CD14-positive monocyte (primary cell): Measurements from ENCODE around the gene RBM15. TPM values are rescaled to one million over a fixed set of nuclear protein-coding genes. Genes with fewer than 3 reads are reported as not detected.

Experiments used
- DNase-seq, 3 donors: peaks; one replicate each; pipeline ENCODE4 v3.0.0-alpha.2; 2011 to 2022
- H2AFZ ChIP-seq: 2 replicates; pipeline ENCODE4 v1.6.0; 2012; ENCODE audit warnings: mild to moderate bottlenecking, low read depth, low read length, inconsistent platforms; ENCODE audit not compliant: insufficient read depth, poor library complexity, severe bottlenecking
- H3K27ac ChIP-seq, 2 donors: 1 replicate in 1 of 2; 2 replicates in 1 of 2; pipeline ENCODE4 v1.5.1; 2012 to 2013; ENCODE audit warnings: low read length in 2 of 2, control low read depth in 1 of 2, inconsistent platforms in 1 of 2, low read depth in 1 of 2, mild to moderate bottlenecking in 1 of 2
- H3K27me3 ChIP-seq, 2 donors: one replicate each; pipeline versions ENCODE4 v1.6.0 to v1.6.1; 2011 to 2013; ENCODE audit warnings: low read length in 2 of 2; ENCODE audit not compliant: control insufficient read depth in 2 of 2, insufficient read depth in 2 of 2
- H3K36me3 ChIP-seq, 2 donors: replicated peaks in 1 of 2; 1 replicate in 1 of 2; 2 replicates in 1 of 2; pipeline versions ENCODE4 v1.5.1 to v1.6.1; 2012 to 2013; ENCODE audit warnings: low read length in 2 of 2, control low read depth in 1 of 2, inconsistent platforms in 1 of 2, mild to moderate bottlenecking in 1 of 2; ENCODE audit not compliant: insufficient read depth in 2 of 2, control insufficient read depth in 1 of 2
- H3K4me1 ChIP-seq, 2 donors: 1 replicate in 1 of 2; 2 replicates in 1 of 2; pipeline versions ENCODE4 v1.5.1 to v1.6.1; 2012 to 2013; ENCODE audit warnings: low read length in 2 of 2, control low read depth in 1 of 2, inconsistent platforms in 1 of 2, mild to moderate bottlenecking in 1 of 2, moderate library complexity in 1 of 2; ENCODE audit not compliant: insufficient read depth in 2 of 2, control insufficient read depth in 1 of 2
- H3K4me2 ChIP-seq: replicated peaks from 2 replicates; pipeline ENCODE3; 2012; ENCODE audit warnings: low read length, moderate library complexity, mild to moderate bottlenecking; ENCODE audit not compliant: poor library complexity, severe bottlenecking; ENCODE audit errors: extremely low read depth
- H3K4me3 ChIP-seq, 3 experiments: fragments of 200-600 bp in 1 of 3; sonication (generic) in 1 of 3; replicated peaks in 1 of 3; 1 replicate in 2 of 3; 2 replicates in 1 of 3; pipeline ENCODE4 v1.5.1; 2011 to 2013; ENCODE audit warnings: low read length in 3 of 3, mild to moderate bottlenecking in 3 of 3, control low read depth in 2 of 3, low read depth in 2 of 3, inconsistent platforms in 1 of 3, moderate library complexity in 1 of 3
- H3K79me2 ChIP-seq: 2 replicates; pipeline ENCODE4 v1.6.0; 2012; ENCODE audit warnings: mild to moderate bottlenecking, control low read depth, inconsistent platforms, low read length, moderate library complexity; ENCODE audit not compliant: insufficient read depth
- H3K9ac ChIP-seq: 2 replicates; pipeline ENCODE4 v1.6.0; 2017; ENCODE audit warnings: low read length, mild to moderate bottlenecking; ENCODE audit not compliant: insufficient read depth, poor library complexity, severe bottlenecking
- H3K9me3 ChIP-seq, 2 donors: replicated peaks in 1 of 2; 1 replicate in 1 of 2; 2 replicates in 1 of 2; pipeline versions ENCODE4 v1.5.1 to v1.6.1; 2012 to 2013; ENCODE audit warnings: low read length in 2 of 2, control low read depth in 1 of 2; ENCODE audit not compliant: control insufficient read depth in 1 of 2, insufficient read depth in 1 of 2
- H4K20me1 ChIP-seq: 2 replicates; pipeline ENCODE4 v1.6.0; 2012; ENCODE audit warnings: mild to moderate bottlenecking, low read length, control low read depth, moderate library complexity; ENCODE audit not compliant: insufficient read depth
- H3K27ac Mint-ChIP-seq, 7 donors: one replicate each; pipeline ENCODE4 v1.8.0; 2020; ENCODE audit warnings: mild to moderate bottlenecking in 7 of 7, mixed read lengths in 7 of 7, moderate library complexity in 6 of 7, inconsistent platforms in 2 of 7
- H3K27me3 Mint-ChIP-seq, 3 donors: one replicate each; pipeline ENCODE4 v1.8.0; 2021 to 2022; ENCODE audit warnings: low read depth in 3 of 3, mild to moderate bottlenecking in 3 of 3, mixed read lengths in 3 of 3, moderate library complexity in 3 of 3, inconsistent platforms in 1 of 3
- H3K36me3 Mint-ChIP-seq, 2 donors: one replicate each; pipeline ENCODE4 v1.8.0; 2020; ENCODE audit warnings: mixed read lengths in 2 of 2, inconsistent platforms in 1 of 2, mild to moderate bottlenecking in 1 of 2
- H3K4me1 Mint-ChIP-seq: one replicate; pipeline ENCODE4 v1.8.0; 2020; ENCODE audit warnings: mild to moderate bottlenecking, mixed read lengths
- H3K4me3 Mint-ChIP-seq, 2 donors: one replicate each; pipeline ENCODE4 v1.8.0; 2020; ENCODE audit warnings: mild to moderate bottlenecking in 2 of 2, mixed read lengths in 2 of 2, moderate library complexity in 1 of 2
- H3K9me3 Mint-ChIP-seq, 7 donors: one replicate each; pipeline ENCODE4 v1.8.0; 2020 to 2022; ENCODE audit warnings: mixed read lengths in 7 of 7, mild to moderate bottlenecking in 6 of 7, moderate library complexity in 6 of 7, inconsistent platforms in 2 of 7
- CTCF ChIP-seq: fragments of 200-600 bp; IDR thresholded peaks from one replicate; pipeline ENCODE4 v1.8.0; 2022; ENCODE audit warnings: antibody characterized with exemption, mild to moderate bottlenecking
- WGBS: methylation state at CpG from one replicate; pipeline ENCODE4 v1.1.5; 2013; ENCODE audit warnings: missing lambda C conversion rate; ENCODE audit not compliant: insufficient coverage; 5-methylcytosine and 5-hydroxymethylcytosine counted together
- intact Hi-C, 2 donors: fragments of 100-400 bp; cut with micrococcal nuclease; formaldehyde crosslinking; loops; one replicate each; pipeline versions ENCODE4 v1.15.0 to v1.15.1; 2023
- polyA plus RNA-seq, 3 donors: library from polyadenylated mRNA; depleted of rRNA in 1 of 3; unstranded in 2 of 3; stranded (reverse) in 1 of 3; fragments of 300-500 nt in 2 of 3; fragments of >200 nt in 1 of 3; fragmentation: Illumina TruSeq in 2 of 3; gene quantifications; 1 replicate in 2 of 3; 2 replicates in 1 of 3; pipeline ENCODE4 v1.2.3, GENCODE V29; 2012 to 2021

RBM15 gene
- polyA plus RNA-seq, 3 donors = 6.7 to 16.8 (median 7.5) TPM

GRCh38 chr1:110356379-110356778 is 17.2 kb downstream of the RBM15 start:
- Mint-ChIP-seq H3K4me3 (no peak overlapping the region), H3K36me3 (peaks cover 15 to 38% of the 10 kb centered on the region in 2 donors), H3K27me3 (no peaks in the 10 kb centered on the region), H3K4me1 (peaks cover 10% of the 10 kb centered on the region), H3K9me3 (peaks cover 0 to 2% (median 0%) of the 10 kb centered on the region in 7 donors), H3K27ac (peak overlapping the region in 2 of 7 donors; percentile 6 to 57)
- H3K27me3 ChIP-seq = no peaks in the 10 kb centered on the region
- no peak overlapping the region for H3K4me2 ChIP-seq
- TF ChIP-seq CTCF = no peak
- H2AFZ ChIP-seq = no peak overlapping the region
- intact Hi-C loops = no loop called here
- WGBS = 100% methylated on average over 1 of the region's 2 CpGs
- H3K9ac ChIP-seq = no peak overlapping the region
- H3K79me2 ChIP-seq = peaks cover 99% of the 10 kb centered on the region
- peaks cover 5 to 10% of the 10 kb centered on the region in 2 donors for H3K4me1 ChIP-seq
- no peak for DNase-seq
- peaks cover 17 to 54% of the 10 kb centered on the region in 2 donors for H3K36me3 ChIP-seq
- no peaks in the 10 kb centered on the region for H3K9me3 ChIP-seq
- H3K4me3 ChIP-seq = no peak overlapping the region
- H4K20me1 ChIP-seq = peaks cover 10% of the 10 kb centered on the region
- peak overlapping the region in 1 of 2 donors; percentile 33 for H3K27ac ChIP-seq

GRCh38 chr1:110360431-110360830 is 21.3 kb downstream of the RBM15 start:
- Histone ChIP-seq H2AFZ (no peak overlapping the region), H3K4me3 (no peak overlapping the region), H3K36me3 (peaks cover 35 to 65% of the 10 kb centered on the region in 2 donors), H3K4me2 (no peak overlapping the region), H3K4me1 (peaks cover 5 to 10% of the 10 kb centered on the region in 2 donors), H3K9me3 (no peaks in the 10 kb centered on the region), H3K27me3 (no peaks in the 10 kb centered on the region), H3K79me2 (peaks cover 91% of the 10 kb centered on the region), H3K27ac (peak overlapping the region in 1 of 2 donors; percentile 13), H4K20me1 (no peaks in the 10 kb centered on the region), H3K9ac (no peak overlapping the region)
- intact Hi-C loops = no loop called here
- Mint-ChIP-seq H3K9me3 (peaks cover 0 to 2% (median 0%) of the 10 kb centered on the region in 7 donors), H3K36me3 (peaks cover 25 to 53% of the 10 kb centered on the region in 2 donors), H3K4me1 (peaks cover 7% of the 10 kb centered on the region), H3K27ac (peak overlapping the region in 1 of 7 donors; percentile 27), H3K4me3 (no peak overlapping the region), H3K27me3 (no peaks in the 10 kb centered on the region)
- DNase-seq = peak; percentile 7 to 41 (median 29)
- WGBS = no CpG with 5 or more reads among the region's 2 CpGs
- no peak for TF ChIP-seq CTCF
